Naive thymus-derived CD8-positive, alpha-beta T cell (primary cell): Measurements from ENCODE around the gene UMAD1. TPM values are rescaled to one million over a fixed set of nuclear protein-coding genes. Genes with fewer than 3 reads are reported as not detected.

Experiments used
- ATAC-seq, 2 donors: fragments of 150-1000 bp; cut with Tn5 transposase in 1 of 2; sonication (Bioruptor Pico), chemical (Tn5 transposase) in 1 of 2; 1 replicate in 1 of 2; 2 replicates in 1 of 2; pipeline ENCODE4 v1.10.0; 2021; ENCODE audit warnings: mild to moderate bottlenecking in 2 of 2, moderate library complexity in 2 of 2
- POLR2A ChIA-PET: fragments of 350-600 bp; sonication (Branson Sonifier 250); formaldehyde crosslinking; loops from one replicate; lab custom pipeline; 2021; ENCODE audit warnings: antibody characterized with exemption; lab: Charles Lee
- DNase-seq, 10 donors: peaks; one replicate each; pipeline versions ENCODE4 v3.0.0 to v3.0.0-alpha.2; 2020 to 2022
- H3K27ac Mint-ChIP-seq, 10 donors: one replicate each; pipeline ENCODE4 v1.8.0; 2020 to 2022; ENCODE audit warnings: mild to moderate bottlenecking in 10 of 10, mixed read lengths in 10 of 10, moderate library complexity in 4 of 10, inconsistent platforms in 1 of 10
- H3K27me3 Mint-ChIP-seq, 5 donors: one replicate each; pipeline ENCODE4 v1.8.0; 2021 to 2022; ENCODE audit warnings: mixed read lengths in 5 of 5
- H3K36me3 Mint-ChIP-seq, 3 donors: one replicate each; pipeline ENCODE4 v1.8.0; 2020 to 2022; ENCODE audit warnings: mixed read lengths in 3 of 3, mild to moderate bottlenecking in 2 of 3, inconsistent platforms in 1 of 3
- H3K4me1 Mint-ChIP-seq, 4 donors: one replicate each; pipeline ENCODE4 v1.8.0; 2021 to 2022; ENCODE audit warnings: mixed read lengths in 4 of 4
- H3K4me3 Mint-ChIP-seq, 10 donors: one replicate each; pipeline ENCODE4 v1.8.0; 2020 to 2022; ENCODE audit warnings: mild to moderate bottlenecking in 10 of 10, mixed read lengths in 10 of 10, moderate library complexity in 6 of 10, inconsistent platforms in 1 of 10
- H3K9me3 Mint-ChIP-seq, 9 donors: one replicate each; pipeline ENCODE4 v1.8.0; 2020 to 2022; ENCODE audit warnings: mixed read lengths in 9 of 9, mild to moderate bottlenecking in 3 of 9, inconsistent platforms in 1 of 9, moderate library complexity in 1 of 9
- polyA plus RNA-seq, 3 donors: library from polyadenylated mRNA; unstranded; fragments of 300-500 nt; fragmentation: Illumina TruSeq; gene quantifications; one replicate each; pipeline ENCODE4 v1.2.3, GENCODE V29; 2021
- total RNA-seq, 8 experiments: library from RNA in 2 of 8; stranded (reverse) in 2 of 8; gene quantifications; one replicate each; pipeline ENCODE4 v1.2.3 and lab custom pipeline; 2021 to 2026

UMAD1 gene
- total and polyA plus RNA-seq, 5 experiments from 2014 or later = 18.4 to 35.5 (median 25.9) TPM

DNA sequence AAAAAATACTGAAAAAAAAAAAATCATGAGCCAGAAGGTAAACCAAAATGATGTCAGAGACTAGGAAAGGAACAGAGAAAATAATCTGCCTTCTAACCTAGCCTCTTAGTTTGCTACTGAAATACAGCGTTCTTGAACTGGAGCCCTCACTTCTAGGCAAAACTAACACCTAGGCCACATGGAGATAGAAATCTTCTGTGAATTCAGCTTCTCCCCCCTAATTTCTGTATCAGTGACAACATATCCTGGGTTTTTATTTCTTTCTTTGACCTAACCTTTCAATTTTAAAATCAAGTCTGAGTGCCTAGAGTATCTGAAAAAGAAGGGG is 228.0 kb downstream of the UMAD1 start:
- peaks cover 1 to 9% (median 3%) of the 10 kb centered on the region in 3 donors for H3K36me3 Mint-ChIP-seq
- H3K9me3 Mint-ChIP-seq = no peaks in the 10 kb centered on the region
- peak in 1 of 10 donors; percentile 2 for DNase-seq
- H3K27me3 Mint-ChIP-seq = no peaks in the 10 kb centered on the region
- no peak for ATAC-seq
- no peaks in the 10 kb centered on the region for H3K4me1 Mint-ChIP-seq
- POLR2A ChIA-PET = no interaction called here
- no peak overlapping the region for H3K27ac Mint-ChIP-seq
- H3K4me3 Mint-ChIP-seq = no peak overlapping the region

DNA sequence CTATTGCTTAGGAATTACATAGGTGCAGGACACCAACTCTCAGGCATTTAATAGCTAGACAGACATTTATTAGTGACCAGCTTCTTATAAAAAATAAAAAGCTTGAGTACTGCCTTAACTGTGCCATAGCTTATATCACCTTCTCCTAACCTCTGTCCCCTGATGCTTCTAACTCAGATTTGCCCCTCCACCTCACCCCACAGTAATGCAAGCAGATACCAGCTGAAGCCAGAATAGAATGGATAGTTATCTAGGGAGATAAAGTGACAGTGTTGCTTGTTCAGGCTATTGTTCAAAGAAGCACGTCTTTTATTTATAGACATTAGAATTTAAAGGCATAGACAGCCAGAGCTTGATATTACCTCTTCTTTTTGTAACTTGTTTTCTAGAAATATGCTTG is 228.5 kb downstream of the UMAD1 start:
- H3K27me3 Mint-ChIP-seq = no peaks in the 10 kb centered on the region
- DNase-seq (no peak), ATAC-seq (no peak)
- H3K4me3 Mint-ChIP-seq = no peak overlapping the region
- H3K9me3 Mint-ChIP-seq = peaks cover 0 to 3% (median 0%) of the 10 kb centered on the region in 9 donors
- peaks cover 6 to 14% (median 8%) of the 10 kb centered on the region in 3 donors for H3K36me3 Mint-ChIP-seq
- H3K27ac Mint-ChIP-seq = no peak overlapping the region
- peaks cover 0 to 1% (median 0%) of the 10 kb centered on the region in 4 donors for H3K4me1 Mint-ChIP-seq
- POLR2A ChIA-PET = no interaction called here

DNA sequence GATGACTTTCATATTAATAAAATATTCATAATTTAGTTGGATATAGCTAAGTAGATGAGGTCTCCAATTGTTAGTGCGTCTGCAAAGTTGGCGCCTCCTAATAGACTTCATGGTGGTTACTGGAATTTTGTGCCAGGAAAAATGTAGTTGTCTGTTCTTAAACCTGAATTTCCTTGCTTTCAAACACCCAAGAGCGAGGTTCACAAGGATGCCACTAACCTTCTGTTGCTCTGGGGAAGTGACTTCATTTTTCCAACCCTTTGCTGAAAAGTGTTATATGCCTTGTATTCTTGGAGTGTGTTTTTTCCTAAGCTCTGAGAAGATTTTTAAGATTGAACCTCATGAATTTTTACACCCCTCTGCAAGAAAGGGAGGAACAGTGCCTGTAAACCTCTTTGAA is 229.1 kb downstream of the UMAD1 start:
- no peaks in the 10 kb centered on the region for H3K27me3 Mint-ChIP-seq
- no peak for ATAC-seq
- DNase-seq = no peak
- H3K36me3 Mint-ChIP-seq = peaks cover 9 to 17% (median 11%) of the 10 kb centered on the region in 3 donors
- H3K9me3 Mint-ChIP-seq = peaks cover 0 to 4% (median 0%) of the 10 kb centered on the region in 9 donors
- peaks cover 0 to 1% (median 0%) of the 10 kb centered on the region in 4 donors for H3K4me1 Mint-ChIP-seq
- POLR2A ChIA-PET = no interaction called here
- H3K4me3 Mint-ChIP-seq = no peak overlapping the region
- H3K27ac Mint-ChIP-seq = no peak overlapping the region

DNA sequence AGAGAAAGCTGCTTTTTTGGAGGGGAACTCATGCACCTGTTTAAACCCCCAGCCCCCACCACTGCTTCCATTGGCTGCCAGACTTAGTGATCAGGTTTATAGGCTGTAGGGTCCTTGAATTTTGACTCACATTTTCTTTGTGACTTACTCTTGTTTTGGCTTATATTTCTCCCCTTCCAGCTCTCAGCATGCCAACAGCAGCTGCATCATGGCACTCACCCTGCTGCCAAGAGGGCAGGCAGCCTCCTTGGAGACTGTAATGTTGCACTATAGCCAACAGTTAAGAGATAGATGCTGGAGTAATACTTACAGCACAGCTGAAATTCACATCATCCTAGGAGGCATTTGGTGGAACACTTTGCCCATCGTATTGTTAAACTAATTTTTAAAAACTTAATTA is 230.0 kb downstream of the UMAD1 start:
- no peaks in the 10 kb centered on the region for H3K27me3 Mint-ChIP-seq
- H3K9me3 Mint-ChIP-seq = peaks cover 0 to 4% (median 0%) of the 10 kb centered on the region in 9 donors
- H3K36me3 Mint-ChIP-seq = peaks cover 11 to 20% (median 15%) of the 10 kb centered on the region in 3 donors
- ATAC-seq (no peak), DNase-seq (no peak)
- H3K4me3 Mint-ChIP-seq = no peak overlapping the region
- H3K27ac Mint-ChIP-seq = no peak overlapping the region
- peaks cover 0 to 1% (median 0%) of the 10 kb centered on the region in 4 donors for H3K4me1 Mint-ChIP-seq
- POLR2A ChIA-PET = no interaction called here

DNA sequence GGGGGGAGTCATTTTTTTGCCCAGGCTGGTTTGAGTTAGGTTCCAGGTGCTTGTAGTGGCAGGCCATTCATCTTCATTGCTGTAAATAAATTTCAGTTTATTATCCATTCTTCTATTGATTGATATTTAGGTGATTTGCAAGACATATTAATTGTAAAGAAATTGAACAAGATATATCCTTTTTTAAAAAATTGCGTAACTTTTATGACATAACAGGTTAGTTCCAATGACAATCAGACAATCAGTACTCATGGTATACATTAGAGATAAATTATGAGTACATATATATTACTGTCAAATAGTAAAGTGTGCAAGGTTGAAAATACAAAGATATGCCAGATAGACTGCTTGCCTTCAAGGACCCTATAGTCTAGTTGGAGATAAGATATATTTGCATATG is 235.9 kb downstream of the UMAD1 start:
- POLR2A ChIA-PET = no interaction called here
- H3K27ac Mint-ChIP-seq = no peak overlapping the region
- ATAC-seq = no peak
- DNase-seq = no peak
- no peaks in the 10 kb centered on the region for H3K27me3 Mint-ChIP-seq
- H3K9me3 Mint-ChIP-seq = peaks cover 0 to 4% (median 0%) of the 10 kb centered on the region in 9 donors
- H3K4me1 Mint-ChIP-seq = peaks cover 0 to 4% (median 0%) of the 10 kb centered on the region in 4 donors
- peaks cover 19 to 34% (median 21%) of the 10 kb centered on the region in 3 donors for H3K36me3 Mint-ChIP-seq
- no peak overlapping the region for H3K4me3 Mint-ChIP-seq

DNA sequence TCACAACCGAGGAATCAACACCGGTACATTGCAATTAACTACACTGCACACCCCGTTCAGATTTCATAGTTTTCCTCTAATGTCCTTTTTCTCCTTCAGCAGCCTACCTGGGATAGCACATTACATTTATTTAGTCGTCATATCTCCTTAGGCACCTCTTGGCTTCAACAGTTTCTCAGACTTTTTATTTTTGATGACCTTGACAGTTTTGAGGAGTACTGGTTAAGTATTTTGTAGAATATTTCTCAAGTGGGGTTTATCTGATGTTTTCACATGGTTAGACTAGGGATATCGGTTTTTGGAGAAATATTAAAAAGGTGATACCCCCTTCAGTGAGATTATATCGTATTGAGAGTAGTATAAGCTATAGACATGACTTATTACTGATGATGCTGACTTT is 241.0 kb downstream of the UMAD1 start:
- H3K27ac Mint-ChIP-seq = no peak overlapping the region
- no peaks in the 10 kb centered on the region for H3K9me3 Mint-ChIP-seq
- no peak for DNase-seq
- H3K36me3 Mint-ChIP-seq = peaks cover 3 to 21% (median 16%) of the 10 kb centered on the region in 3 donors
- no peak overlapping the region for H3K4me3 Mint-ChIP-seq
- ATAC-seq = no peak
- POLR2A ChIA-PET = no interaction called here
- H3K27me3 Mint-ChIP-seq = no peaks in the 10 kb centered on the region
- H3K4me1 Mint-ChIP-seq = peaks cover 0 to 8% (median 0%) of the 10 kb centered on the region in 4 donors

DNA sequence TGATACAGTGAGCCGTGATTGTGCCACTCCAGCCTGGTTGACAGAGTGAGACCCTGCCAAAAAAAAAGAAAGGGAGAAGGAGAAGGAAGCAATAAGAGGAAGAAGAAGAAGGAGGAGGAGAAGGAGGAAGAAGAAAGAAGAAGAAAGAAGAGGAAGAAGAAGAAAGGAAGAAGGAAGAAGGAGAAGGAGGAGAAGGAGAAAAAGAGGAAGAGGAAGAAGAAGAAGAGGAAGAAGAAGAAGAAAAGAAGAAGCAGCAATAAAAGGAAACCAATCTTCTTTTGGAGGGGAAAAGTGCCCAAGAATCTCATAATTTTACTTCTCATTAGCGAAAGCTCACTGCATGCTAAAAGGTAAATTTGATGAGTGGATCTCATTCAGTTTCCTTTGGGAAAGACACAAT is 242.3 kb downstream of the UMAD1 start:
- POLR2A ChIA-PET = no interaction called here
- peak overlapping the region in 4 of 10 donors; percentile 13 to 85 (median 46) for H3K27ac Mint-ChIP-seq
- ATAC-seq = no peak

DNA sequence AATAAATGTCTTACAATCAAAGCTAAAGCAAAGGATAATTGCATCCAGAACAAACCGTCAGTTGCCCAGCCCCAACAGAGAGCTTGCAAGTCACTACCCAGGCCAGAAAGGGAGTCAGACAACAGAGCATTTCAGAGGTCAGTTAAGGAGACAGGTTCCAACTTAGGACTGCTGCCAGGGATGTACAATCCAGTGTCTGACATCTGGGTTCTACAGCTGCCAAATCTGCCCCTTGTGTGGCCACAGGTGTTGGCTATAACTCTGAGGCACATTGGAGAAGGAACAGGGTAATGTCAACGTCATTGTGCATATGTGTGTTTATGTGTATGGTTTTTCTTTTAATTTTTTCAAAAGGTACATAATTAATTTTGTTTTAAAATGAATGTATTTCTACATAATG is 242.8 kb downstream of the UMAD1 start:
- no peak overlapping the region for H3K27ac Mint-ChIP-seq
- POLR2A ChIA-PET = no interaction called here

More for the DNA sequence above, 242.3 kb downstream of the UMAD1 start:
- Mint-ChIP-seq H3K4me3 (no peak overlapping the region), H3K36me3 (peaks cover 0 to 17% (median 10%) of the 10 kb centered on the region in 3 donors), H3K9me3 (no peaks in the 10 kb centered on the region), H3K4me1 (peaks cover 0 to 8% (median 0%) of the 10 kb centered on the region in 4 donors), H3K27me3 (no peaks in the 10 kb centered on the region)
- DNase-seq = no peak

DNA sequence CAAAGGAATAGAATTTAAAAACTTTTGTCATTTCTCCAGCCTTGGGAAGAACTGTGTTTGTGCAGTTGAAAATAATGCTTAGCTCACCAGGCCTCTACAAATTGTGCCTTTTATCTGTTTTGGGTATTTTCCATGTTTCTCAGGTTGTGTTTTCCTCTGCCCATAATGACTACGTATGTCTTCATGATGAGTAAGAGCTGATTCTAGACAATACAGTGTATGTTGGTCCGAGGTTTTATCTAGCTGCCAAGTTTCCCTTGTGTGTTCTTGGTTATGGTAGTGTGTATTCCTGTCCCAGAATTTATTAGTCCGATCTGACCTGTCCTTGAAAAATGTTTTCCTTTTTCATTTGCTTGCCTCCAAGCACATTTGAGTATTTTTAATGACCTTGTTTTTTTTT is 244.3 kb downstream of the UMAD1 start:
- Mint-ChIP-seq H3K9me3 (no peaks in the 10 kb centered on the region), H3K4me3 (no peak overlapping the region), H3K27me3 (no peaks in the 10 kb centered on the region), H3K4me1 (peaks cover 0 to 8% (median 0%) of the 10 kb centered on the region in 4 donors), H3K27ac (no peak overlapping the region), H3K36me3 (peaks cover 2 to 12% (median 11%) of the 10 kb centered on the region in 3 donors)
- POLR2A ChIA-PET = interaction anchor here (0.5 kb wide), 1 partner anchor 230 kb away, joined by 4 read pairs; no protein-coding TSS in a partner anchor
- no peak for DNase-seq
- ATAC-seq = no peak

More for the DNA sequence above, 242.8 kb downstream of the UMAD1 start:
- ATAC-seq = no peak
- Mint-ChIP-seq H3K27me3 (no peaks in the 10 kb centered on the region), H3K36me3 (peaks cover 0 to 12% (median 5%) of the 10 kb centered on the region in 3 donors), H3K4me3 (no peak overlapping the region), H3K4me1 (peaks cover 0 to 8% (median 0%) of the 10 kb centered on the region in 4 donors), H3K9me3 (no peaks in the 10 kb centered on the region)
- DNase-seq = no peak

DNA sequence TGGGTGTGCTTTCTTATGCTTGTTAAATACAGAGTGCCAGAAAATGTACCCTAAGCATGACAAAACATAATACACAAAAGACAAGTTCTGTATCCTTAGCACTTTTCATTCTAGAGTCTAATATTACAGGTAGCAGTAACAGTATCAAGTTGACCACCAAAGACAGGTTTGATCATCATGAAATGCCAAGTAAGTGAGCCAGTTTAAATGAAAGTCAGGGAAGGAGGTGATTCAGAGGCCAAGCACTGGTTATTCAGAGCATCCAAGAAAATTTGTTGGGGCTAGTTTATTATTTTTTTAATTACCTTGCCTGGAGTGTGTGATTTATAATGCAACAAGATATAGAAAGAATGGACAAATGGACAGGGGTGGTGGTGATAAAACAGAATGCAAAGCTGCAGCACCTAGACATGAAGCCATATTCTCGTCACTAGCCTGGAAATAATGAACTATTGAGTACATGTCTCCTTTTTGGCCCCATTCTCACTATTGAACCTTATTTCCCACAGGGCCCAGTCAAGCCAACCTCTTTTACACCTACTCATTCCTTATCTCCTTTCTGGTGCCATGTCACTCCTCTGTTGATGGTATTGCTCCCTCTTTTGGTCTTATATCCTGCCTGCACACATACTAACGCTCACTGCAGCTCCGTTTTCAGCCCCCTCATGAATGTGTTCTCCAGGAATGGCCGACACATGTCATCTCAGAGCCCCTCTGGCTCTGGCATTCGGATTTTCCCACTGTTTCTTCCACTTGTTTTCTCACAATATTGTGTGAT is 249.4 kb downstream of the UMAD1 start:
- Mint-ChIP-seq H3K27ac (no peak overlapping the region), H3K9me3 (no peaks in the 10 kb centered on the region), H3K4me3 (no peak overlapping the region), H3K27me3 (no peaks in the 10 kb centered on the region), H3K4me1 (no peaks in the 10 kb centered on the region), H3K36me3 (peaks cover 13 to 28% (median 20%) of the 10 kb centered on the region in 3 donors)
- DNase-seq (no peak), ATAC-seq (no peak)
- POLR2A ChIA-PET = no interaction called here

DNA sequence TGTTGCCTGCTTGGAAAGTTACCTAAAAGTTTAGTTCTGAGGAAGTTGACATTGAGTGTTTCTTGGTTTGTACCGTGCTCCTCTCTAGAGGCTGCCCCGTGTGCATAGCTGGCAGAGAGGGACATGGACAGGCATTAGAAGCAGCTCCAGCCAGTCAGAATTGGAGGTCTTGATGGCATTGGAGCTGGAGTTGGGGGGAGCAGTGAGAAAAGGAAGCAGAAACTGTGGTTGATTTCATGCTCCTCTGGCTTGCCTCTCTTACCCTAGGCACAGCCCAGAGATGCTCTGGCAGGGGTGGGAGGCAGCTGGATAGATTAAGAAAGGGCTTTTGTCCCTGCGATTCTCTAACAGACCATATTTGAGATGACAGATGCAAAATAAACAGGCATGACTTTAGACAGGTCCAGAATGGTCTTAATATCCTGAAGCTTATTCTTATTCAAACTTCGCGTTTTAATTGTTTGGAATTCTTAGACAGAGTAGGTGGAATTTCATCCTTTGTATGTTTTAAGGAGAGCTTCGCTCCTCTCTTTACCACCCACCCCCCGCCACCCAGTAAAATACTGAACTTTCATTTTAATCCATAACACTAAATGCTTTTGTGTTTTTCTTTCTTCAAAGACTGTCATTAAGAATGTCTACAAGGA is 254.6 kb downstream of the UMAD1 start:
- Mint-ChIP-seq H3K4me3 (no peak overlapping the region), H3K27me3 (no peaks in the 10 kb centered on the region), H3K36me3 (peaks cover 8 to 34% (median 23%) of the 10 kb centered on the region in 3 donors), H3K27ac (no peak overlapping the region), H3K4me1 (peaks cover 0 to 2% (median 0%) of the 10 kb centered on the region in 4 donors), H3K9me3 (no peaks in the 10 kb centered on the region)
- POLR2A ChIA-PET = no interaction called here
- DNase-seq = no peak
- no peak for ATAC-seq

DNA sequence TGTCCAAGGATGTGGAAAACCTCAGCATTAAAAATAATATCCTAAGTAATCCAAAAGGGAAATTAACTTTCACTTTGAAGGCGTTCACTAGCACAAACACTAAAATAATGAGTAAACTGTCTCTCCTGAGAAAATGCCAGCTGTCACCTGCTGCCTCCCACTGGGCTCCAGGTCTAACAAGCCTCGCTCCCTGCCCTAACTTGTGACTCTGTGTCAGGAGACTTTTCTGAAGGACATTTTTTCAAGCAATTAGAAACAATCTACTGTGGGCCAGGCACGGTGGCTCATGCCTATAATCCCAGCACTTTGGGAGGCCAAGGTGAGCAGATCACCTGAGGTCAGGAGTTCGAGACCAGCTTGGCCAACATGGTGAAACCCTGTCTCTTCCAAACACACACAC is 255.2 kb downstream of the UMAD1 start:
- Mint-ChIP-seq H3K27me3 (no peaks in the 10 kb centered on the region), H3K36me3 (peaks cover 2 to 28% (median 17%) of the 10 kb centered on the region in 3 donors), H3K4me1 (peaks cover 0 to 2% (median 0%) of the 10 kb centered on the region in 4 donors), H3K27ac (no peak overlapping the region), H3K9me3 (no peaks in the 10 kb centered on the region), H3K4me3 (no peak overlapping the region)
- no peak for ATAC-seq
- POLR2A ChIA-PET = no interaction called here
- DNase-seq = no peak

DNA sequence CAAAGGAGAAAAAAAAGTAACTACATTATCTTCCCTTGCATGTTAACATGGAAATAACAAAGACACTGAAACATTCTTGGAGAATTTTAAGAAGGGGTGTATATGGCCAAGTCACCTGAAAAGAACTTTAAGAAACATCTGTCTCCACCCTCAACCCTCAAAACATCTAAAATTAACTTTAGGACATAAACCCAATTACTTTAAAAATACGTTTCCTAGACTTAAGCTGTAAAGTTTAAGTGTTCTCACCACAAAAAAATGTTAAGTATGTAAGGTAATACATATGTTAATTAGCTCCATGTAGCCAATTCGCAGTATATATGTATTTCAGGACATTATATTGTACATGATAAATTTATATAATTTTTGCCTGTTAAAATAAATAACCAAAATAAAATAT is 257.0 kb downstream of the UMAD1 start:
- DNase-seq (no peak), ATAC-seq (no peak)
- Mint-ChIP-seq H3K4me1 (peaks cover under 1 to 4% (median 2%) of the 10 kb centered on the region in 4 donors), H3K9me3 (no peaks in the 10 kb centered on the region), H3K27me3 (no peaks in the 10 kb centered on the region), H3K36me3 (peaks cover 0 to 20% (median 13%) of the 10 kb centered on the region in 3 donors), H3K4me3 (no peak overlapping the region), H3K27ac (no peak overlapping the region)
- POLR2A ChIA-PET = interaction anchor here (0.8 kb wide), 1 partner anchor 33 kb away, joined by 7 read pairs; no protein-coding TSS in a partner anchor
